ENCODE results near the gene EFHD2.

DNA sequence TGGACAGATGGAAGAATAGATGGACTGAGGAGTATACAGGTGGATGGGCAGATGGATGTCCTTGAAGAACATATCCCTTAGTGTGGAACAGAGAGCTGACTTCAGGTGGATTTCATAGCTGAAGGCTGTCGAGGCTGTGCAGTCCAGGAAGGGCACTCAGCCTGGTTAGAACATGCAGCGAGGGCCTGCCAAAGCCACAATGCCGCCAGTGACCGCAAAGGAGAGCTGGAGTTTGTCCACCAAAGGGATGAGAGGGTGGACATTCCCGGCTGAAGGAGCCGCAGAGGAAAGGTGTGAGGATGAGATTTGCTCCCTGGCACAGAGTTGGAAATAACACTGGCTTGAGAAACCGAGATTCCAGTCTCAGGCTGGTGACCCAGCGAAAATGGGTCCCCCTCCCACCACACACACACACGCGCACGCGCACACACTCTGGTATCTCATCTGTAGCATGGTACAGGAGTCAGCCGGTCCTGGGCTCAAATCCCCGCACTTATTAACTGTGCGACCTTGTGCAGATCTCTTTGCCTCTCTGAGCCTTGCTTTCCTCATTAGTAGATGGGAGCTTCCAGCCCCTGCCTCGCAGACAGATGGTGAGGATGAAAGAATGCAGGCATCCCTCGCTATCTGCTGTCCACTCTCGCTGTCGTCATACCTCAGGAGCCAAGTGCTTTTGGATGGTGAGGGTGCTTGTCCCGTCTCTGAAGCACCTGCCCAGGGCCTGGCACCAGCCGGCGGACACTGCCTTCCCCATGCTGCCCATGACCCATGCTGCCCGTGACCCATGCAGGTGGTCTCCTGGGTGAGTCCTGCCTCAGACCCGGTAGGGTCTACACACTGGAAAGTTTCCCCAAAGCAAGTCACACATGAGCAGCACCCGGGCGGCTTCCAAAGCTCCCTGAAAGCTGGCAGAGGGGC is 26.8 kb upstream of the EFHD2 start:
- TF ChIP-seq, protein P1, sequence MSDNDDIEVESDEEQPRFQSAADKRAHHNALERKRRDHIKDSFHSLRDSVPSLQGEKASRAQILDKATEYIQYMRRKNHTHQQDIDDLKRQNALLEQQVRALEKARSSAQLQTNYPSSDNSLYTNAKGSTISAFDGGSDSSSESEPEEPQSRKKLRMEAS (IDR thresholded peaks at IDR 0.05), result no peak
- TF ChIP-seq, protein P2, sequence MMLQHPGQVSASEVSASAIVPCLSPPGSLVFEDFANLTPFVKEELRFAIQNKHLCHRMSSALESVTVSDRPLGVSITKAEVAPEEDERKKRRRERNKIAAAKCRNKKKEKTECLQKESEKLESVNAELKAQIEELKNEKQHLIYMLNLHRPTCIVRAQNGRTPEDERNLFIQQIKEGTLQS (IDR thresholded peaks at IDR 0.05), result no peak
- no peak for TF ChIP-seq POLR2A (IDR thresholded peaks at IDR 0.05; ENCODE audit: borderline replicate concordance, extremely low read depth, insufficient read depth, insufficient read length)

Data from HCT116 (cell line).